Right kidney (tissue), 1 donor: ENCODE results near the gene GABARAPL1.

ENCODE experiments used
- DNase-seq: peaks from one replicate; pipeline ENCODE4 v3.0.0-alpha.2; 2016

The GABARAPL1 gene

DNA sequence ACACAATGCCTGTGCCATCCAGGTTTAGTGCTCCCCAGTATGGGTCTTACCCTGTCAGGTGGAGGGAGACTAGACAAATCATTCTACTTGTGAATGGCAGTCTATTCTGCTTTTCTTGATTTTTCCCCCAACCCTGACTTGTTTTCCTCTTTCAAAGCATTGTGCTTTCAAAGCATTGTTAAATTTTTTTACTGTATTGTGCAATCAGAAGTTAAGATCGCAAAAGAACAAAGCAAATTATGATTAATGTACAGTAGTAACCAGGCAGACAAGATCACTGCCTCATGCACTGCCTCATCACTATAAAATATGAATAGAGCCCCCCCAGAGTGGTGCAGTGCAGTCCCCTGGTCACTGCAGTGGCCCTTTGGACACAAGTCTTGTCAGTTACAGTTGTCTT, 14.1 kb downstream of the GABARAPL1 start:
- DNase-seq, result no peak

DNA sequence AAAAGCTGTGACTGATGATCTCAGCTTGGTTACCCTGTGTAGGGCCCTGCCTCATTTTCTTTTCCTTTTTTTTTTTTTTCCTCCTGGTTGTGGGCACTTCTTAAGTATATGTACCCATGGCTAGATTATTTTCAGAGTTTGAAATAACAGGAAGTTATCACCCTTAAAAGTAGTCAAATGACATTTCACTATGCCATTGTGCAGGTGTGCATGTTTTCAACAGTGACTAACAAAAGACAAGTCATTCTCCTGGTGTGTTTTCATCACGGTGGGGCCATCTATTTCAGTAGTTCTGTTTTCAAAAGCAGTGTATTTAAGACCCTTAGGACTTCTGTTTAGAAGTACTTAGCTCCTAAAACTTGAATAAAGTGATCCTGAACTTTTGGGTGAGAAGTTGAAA, 15.0 kb downstream of the GABARAPL1 start:
- no peak for DNase-seq

DNA sequence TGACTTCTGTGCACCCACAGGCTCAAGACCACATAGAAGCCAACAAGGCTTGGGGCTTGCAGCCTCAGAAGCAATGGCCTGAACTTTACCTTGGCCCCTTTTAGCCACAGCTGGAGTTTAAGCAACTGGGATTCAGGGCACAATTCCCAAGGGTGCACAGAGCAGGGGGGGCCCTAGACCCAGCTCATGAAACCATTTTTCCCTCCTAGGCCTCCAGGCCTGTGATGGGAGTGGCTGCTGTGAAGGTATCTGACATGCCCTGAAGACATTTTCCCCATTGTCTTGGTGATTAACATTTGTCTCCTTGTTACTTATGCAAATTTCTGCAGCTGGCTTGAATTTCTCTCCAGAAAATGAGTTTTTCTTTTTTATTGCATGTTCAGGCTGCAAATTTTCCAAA, 21.9 kb downstream of the GABARAPL1 start:
- DNase-seq, result no peak

DNA sequence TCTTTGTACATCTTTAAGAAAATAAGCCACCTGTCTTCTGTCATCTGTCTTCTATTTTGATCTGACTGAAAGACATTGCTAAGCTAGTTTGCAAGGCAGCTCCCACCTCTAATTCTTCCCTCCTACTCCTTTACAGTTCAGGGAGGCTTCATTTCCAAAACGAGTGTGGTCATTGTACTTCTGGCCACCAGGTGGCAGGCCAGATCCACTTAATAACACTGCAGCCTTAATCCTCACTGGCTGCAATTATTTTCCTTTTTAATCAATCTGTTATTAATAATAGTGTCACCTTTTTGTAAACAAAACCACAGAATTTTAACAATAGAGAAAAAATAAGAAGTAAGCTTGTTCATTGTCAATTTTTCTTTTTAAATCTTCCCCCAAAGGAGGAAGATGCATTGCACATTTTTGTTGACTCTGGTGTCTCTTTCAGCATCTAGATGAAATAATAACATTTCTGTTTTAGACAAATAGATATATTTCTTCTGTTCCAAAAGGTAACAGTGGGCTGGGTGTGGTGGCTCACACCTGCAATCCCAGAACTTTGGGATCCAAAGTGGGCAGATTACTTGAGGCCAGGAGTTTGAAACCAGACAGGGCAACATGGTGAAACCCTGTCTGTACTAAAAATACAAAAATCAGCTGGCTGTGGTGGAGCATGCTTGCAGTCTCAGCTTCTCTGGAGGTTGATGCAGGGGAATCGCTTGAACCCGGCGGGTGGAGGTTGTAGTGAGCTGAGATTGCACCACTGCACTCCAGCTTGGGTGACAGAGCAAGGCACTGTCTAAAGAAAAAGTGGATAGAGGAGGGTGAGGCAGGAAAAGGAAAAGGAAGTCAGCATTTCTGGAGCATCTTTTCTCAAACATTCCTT, 23.3 kb downstream of the GABARAPL1 start:
- DNase-seq, result peak; percentile 31

DNA sequence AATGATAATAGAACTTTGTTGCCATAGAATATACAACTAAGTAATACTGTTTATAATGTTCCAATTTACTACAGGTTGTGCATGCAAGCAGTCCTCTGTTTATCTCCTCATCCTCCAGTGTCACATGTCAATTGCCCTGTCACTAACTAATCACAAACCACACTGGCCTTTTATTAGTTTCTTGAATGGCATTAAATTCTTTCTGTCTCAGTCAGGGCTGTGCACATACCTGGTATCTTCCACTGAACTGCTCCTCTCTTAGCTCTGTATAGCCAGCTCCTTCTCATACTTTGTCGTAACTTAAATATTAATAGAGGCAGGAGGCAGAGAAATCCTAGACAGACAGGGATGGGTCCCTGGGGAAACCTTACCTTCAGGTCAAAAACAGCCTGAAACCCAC, 24.0 kb downstream of the GABARAPL1 start:
- DNase-seq, result no peak

GRCh38 chr12:10238526-10238925, 25.8 kb downstream of the GABARAPL1 start:
- no peak for DNase-seq

DNA sequence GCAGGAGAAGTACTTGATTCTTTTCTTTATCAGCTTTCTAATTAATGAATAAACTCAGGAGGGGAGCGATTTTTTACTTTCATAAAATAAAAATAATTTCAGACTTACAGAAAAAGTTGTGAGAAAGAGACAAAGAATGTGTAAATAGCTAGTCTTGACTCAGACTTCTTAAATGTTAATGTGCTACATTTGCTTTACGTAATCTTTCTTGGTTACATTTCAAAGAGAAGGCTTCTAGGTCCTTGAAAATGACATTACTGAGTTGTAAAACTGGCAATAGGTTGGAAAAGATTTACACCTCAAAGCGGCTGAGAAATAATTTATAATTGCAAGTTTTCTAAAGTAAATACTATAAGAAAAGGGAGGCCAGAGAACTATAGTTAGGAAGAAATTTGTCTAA, 28.6 kb downstream of the GABARAPL1 start:
- DNase-seq, result no peak

GRCh38 chr12:10241727-10242126, 29.1 kb downstream of the GABARAPL1 start:
- no peak for DNase-seq

- no peak for DNase-seq
Observed at GRCh38 chr12:10242539-10242938, 29.9 kb downstream of the GABARAPL1 start.

GRCh38 chr12:10243818-10244520, 31.3 kb downstream of the GABARAPL1 start:
- DNase-seq, result no peak

GRCh38 chr12:10247436-10248058, 34.9 kb downstream of the GABARAPL1 start:
- DNase-seq, result no peak

DNA sequence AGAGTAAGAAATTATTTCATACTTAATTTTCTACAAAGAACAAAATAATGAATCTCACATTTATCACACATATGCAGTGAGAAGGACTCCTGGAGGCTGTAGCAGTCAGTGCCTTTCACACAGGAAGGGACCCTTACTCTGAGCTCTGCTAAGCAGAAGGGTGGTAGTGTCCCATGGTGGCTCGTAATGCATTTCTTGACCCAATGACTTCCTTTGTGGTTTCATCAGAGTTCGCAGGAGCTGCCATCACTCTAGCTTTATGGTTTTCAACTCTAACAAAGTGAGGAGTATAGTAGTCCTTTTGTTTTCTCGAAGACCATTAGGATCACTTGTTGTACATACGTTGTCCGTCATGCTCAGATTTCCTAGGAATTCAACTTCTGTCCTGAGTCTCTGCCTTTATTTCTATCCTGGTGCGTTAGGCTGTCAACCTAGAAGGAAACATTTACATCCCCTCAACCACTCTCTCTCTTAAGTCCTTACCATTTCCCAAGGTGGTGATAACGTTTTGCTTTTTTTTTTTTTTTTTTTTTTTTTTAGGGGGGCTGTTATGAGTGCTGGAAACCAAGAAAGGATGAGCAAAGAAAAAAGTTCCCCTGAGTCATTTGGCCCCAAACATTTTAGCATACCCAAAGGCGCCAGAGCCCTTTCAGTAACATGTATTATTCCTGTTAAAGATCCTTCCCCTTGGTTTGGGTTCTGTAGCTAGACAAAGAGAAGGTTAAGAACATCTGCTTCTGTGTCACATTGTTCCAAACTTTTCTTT, 37.2 kb downstream of the GABARAPL1 start:
- no peak for DNase-seq

GRCh38 chr12:10251669-10252068, 39.0 kb downstream of the GABARAPL1 start:
- DNase-seq, result no peak

DNA sequence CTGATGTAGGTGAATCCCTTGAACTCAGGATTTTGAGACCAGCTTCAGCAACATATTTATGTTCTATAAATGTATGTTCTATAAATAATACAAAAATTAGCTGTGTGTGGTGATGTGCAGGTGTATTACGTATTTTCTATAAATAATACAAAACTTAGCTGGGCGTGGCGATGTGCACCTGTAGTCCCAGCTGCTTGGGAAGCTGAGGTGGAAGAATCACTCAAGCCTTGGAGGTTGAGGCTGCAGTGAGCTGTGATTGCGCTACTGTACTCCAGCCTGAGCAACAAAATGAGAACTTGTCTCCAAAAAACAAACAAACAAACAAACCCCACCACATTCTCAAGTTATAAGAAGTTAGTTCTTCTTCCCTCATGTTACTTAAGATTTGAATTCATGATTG, 39.5 kb downstream of the GABARAPL1 start:
- DNase-seq, result no peak

GRCh38 chr12:10256064-10256463, 43.4 kb downstream of the GABARAPL1 start:
- DNase-seq, result no peak

DNA sequence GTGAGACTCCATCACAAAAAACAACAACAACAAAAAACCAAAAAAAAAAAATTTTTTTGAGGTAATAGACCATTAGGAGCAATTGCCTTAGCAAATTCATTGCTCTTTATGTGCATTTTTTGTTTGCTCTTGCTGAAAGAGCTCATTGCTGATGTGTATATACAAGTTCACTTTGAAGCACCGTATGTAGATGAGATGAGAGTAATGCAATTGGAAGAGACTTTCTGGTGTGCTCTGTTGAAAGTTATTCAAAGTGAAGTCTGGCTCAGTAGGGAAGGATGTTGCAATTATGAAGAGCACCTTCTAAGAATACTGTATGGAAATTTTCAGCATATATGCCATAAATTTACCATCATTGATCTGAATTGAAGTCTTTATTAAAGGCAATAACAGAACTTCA, 48.2 kb downstream of the GABARAPL1 start:
- no peak for DNase-seq

DNA sequence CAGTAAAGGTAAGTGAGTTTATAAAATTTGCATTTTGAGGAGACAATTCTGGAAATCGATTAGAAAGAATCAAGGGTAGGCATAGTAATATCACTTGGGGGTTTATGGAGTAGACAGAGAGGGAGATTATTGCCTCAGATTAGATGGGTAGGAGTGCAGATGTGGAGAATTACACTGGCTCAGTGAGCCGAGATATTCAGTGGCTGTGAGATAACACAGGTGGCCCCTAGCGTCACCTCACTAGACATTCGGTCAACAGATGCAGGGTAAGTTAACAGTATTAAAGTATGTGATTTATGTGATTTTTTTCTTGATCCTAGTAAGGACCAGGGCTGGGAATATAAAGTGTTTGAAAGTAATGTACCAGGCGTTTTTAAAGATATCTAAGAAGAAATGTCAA, 55.4 kb downstream of the GABARAPL1 start:
- no peak for DNase-seq

DNA sequence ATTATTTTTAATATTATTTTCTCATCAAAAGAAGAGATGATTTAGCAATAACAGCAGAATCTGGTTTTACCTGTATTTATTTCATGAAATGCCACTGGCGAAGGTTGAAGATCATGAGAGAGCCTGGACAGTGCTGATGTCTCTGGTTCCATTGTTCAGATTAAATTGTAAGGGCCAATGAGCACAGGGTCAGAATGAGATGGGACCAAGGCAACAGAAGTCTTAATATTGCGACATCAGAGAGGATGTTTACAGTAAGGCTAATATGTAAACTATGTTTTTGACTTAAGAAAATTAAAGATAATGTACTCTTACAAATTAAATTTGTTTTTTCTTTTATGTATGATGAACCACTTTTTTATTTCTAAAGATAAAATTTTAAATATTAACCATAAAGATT, 59.8 kb downstream of the GABARAPL1 start:
- DNase-seq, result no peak
